HG03432 (cell line): Measurements from ENCODE around the gene TMEM175.

ENCODE experiments used
- ATAC-seq: cut with Tn5 transposase; IDR thresholded peaks from one replicate; pipeline ENCODE4 v1.9.1; 2021; ENCODE audit warnings: mild to moderate bottlenecking, moderate library complexity; ENCODE audit not compliant: unreplicated experiment

The TMEM175 gene

DNA sequence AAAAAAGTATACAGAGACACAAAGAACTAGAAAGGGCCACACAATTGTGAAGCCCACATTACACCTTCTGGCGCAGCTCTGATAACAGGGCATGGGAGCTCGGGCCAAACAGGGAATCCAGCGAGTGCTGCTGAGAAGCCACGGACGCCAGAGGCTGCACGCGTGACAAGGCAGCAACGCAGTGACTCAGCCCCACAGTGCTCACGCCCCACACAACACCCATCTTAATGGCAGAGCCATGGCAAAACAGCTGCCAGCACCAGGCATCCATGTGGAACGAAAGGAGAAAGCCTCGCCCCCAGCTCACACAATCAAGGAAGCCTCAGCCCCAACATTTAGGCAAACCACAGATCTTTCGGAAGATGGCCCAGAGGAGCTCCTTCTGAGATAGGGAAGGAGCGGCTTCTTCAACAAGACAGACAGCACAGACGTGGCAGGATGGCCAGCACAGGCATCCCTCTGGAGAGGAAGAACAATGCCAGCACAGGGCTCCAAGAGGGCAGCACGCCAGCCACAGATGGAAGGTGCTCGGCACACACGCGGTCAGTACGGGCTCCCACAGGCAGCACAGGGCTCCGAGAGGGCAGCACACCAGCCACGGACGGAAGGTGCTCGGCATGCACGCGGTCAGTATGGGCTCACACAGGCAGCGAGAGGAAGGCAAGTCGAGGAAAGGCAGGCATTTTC, 33.2 kb upstream of the TMEM175 start:
- ATAC-seq = no peak

DNA sequence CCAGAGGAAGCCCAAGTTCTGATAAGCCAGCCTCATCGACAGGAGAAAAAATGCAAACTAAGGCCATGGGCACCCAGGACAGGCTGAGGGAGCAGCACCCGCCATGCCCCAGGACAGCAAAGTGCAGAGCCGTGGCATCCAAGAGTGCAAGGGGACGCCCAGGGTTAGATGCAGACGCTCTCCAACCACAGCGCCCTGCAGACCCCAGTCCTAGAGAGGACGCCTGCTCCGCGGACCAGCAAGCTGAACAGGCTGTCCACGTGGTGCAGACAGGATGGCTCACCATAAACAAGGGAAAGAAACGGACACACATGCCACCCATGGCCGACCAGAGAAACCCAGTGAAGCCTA, 32.7 kb upstream of the TMEM175 start:
- ATAC-seq = no peak

DNA sequence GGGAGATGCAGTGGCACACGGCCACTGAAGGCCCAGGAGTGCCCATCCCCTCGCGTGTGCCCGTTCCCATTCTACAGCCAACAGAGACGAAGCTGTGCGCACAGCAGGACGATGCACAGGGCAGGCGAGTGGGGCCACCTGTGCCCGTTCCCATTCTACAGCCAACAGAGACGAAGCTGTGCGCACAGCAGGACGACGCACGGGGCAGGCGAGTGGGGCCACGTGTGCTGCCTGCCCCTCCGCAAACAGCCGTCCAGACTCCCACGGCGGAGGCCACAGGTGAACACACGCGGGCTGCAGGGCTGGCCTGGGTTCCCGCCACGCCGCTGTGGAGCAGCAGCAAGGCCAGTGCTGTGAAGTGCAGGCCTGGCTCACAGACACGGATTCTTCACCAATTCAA, 32.2 kb upstream of the TMEM175 start:
- ATAC-seq = no peak

DNA sequence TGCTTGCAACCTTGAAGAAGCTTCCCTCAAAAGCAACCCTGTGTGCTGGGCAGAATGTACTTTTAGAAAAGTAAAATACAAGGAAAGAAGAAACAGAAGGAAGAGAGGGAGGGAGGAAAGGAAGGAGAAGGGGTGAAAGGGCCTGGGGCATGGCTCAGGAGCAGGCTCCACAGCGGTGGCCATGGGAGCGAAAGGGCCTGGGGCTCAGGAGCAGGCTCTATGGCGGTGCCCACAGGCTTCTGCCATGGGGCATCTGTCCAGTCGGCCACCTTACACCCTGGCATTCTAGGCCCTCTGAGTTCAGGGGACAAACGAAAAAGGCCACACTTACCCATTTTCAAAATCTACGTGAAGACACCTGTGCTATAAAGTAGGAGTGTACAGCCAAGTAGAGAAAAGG, 31.5 kb upstream of the TMEM175 start:
- ATAC-seq = no peak

GRCh38 chr4:901192-901910, 30.9 kb upstream of the TMEM175 start:
- no peak for ATAC-seq

DNA sequence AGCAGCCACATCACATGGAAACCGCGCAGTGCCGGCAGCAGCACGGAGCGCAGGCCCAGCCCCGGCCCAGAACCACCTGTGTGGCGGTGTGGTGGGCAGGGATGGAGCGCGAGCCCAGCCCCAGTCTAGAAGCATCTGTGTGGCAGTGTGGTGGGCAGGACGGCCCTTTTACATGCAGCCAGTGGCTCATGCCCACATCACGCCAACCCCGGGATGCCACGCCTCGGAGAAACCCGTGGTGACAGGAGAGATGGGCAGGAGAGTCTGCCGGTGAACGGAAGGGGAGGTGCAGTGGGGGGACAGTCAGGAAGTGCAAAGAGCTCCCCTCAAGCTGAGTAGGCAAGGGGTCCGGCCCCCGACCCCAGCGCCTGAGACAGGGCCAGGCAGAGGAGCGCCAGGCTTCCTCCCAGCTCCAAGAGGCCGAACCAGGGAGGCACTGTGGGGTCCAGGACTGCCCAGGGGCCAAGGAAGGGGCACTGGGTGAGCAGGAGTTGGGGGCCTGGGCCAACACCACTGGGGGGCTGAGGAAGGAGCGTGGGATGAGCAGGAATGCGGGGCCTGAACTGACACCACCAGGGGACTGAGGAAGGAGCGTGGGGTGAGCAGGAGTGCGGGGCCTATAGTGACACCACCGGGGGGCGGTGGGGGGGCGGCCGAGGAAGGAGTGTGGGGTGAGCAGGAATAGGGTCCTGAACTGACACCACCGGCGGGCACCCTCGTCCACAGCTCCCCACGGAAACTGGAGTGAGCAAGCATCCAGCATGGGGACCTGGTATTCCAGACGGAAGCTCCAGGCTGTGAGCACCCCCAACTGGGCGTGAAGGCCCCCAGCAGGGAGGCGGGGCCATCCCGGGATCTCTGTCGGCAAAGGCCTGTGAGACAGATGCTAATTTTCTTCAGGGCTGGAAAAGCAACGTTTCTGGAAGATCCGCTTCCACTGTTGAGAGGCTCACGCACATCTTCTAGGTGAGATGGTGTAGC, 28.9 kb upstream of the TMEM175 start:
- no peak for ATAC-seq

DNA sequence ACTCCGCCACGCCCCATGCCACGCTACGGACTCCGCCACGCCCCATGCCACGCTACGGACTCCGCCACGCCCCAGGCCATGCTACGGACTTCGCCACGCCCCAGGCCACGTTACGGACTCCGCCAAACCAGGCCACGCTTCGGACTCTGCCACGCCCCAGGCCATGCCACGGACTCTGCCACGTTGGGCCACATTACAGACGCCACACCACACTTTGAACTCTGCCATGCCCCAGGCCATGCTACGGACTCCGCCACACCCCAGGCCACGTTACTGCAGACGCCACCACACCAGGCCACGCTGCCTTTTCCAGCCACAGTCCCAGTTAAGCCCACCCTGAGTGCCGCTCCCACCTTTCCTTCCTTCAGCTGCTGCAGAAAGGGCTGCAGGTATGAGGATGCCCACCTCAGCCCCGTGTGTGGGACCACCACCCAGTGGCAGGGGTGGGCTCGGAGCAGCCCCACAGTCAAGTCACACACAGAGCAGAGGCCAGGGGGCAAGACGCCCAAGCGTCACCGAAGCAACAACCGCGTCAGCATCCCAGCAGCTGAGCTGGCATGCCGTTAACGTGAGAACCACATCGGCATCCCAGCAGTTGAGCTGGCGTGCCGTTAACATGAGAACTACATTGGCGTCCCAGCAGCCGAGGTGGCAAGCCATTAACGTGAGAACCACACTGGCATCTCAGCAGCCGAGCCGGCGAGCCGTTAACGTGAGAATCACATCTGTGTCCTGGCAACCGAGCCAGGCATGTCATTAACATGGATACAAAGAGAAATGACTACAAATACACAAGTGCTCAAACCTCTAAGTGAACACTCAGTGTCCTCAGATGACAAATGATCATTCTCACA, 26.5 kb upstream of the TMEM175 start:
- no peak for ATAC-seq

- no peak for ATAC-seq
These were observed 25.7 kb upstream of the TMEM175 start for GRCh38 chr4:906339-907102.

- no peak for ATAC-seq
These were observed 25.2 kb upstream of the TMEM175 start for GRCh38 chr4:907103-907400.

DNA sequence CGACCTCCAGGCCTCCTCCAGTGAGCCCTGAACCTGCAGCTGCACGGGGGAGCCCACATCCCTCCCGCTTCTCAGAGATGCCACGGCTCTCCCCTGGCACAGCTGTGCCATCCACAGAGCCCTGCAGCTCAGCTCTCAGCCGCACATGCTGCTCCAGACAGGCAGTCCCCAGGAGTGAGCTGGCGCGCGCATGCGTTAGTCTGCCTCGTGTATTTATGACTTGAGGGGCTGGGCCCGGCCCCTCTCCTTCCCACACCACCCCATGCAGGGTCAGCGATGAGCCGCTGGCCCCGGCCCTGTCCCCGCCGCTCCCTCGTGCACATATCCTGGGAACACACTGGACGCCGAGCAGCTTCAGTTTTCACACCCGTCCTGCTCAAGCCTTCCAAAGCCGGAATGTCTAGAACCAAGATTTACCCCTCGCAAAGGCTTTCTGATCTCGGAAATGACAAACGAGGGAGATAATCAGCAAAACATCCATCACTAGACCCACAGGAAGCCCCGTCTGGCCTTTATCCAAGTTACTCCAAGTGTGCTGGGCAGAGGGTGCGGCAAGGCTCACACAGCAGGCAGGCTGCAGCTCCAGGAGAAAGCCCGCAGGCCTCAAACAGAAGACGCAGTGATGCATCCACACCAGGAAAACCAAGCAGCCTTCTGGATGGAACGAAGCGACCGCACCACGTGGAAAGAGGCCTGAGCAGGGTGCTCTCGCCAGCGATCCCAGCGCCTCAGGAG, 24.4 kb upstream of the TMEM175 start:
- ATAC-seq = no peak

DNA sequence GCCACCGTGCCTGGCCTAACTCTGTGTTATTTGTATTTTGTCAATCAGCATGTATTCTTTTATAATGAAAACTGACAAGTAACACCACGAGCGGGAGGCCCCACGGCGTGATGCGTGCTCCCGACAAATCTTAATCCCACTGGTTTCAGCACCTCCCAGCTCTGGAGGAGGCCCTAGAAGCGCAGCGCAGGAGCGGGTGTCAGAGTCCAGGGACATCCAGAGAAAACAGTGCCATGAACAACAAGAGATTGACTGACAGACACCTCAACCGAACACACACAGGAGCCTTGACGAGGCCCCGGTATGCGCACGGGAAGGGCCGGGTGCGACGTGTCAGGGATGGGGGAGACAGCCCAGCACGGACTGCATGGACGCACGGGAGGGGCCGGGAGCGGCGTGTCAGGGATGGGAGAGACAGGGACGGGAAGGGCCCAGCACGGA, 23.1 kb upstream of the TMEM175 start:
- no peak for ATAC-seq

DNA sequence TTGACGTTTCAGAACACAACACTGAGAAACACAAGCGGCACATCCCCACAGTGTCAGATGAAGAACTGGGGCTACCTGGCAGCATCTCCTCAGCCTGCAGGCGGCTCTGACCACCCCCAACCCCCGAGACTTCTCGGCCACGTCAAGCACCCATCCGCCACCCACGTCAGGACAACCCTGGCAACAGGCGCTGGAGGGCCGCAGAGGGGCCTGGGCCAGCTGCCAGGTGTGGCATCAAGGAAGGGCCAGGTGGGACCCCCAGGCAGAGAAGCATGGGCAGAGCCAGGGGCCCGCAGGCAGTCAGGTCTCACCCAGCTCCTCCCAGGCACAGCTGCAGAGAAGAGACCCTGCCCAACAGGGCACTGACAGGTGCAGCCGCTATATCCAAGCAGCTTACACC, 22.4 kb upstream of the TMEM175 start:
- no peak for ATAC-seq

GRCh38 chr4:910366-911091, 21.7 kb upstream of the TMEM175 start:
- ATAC-seq = no peak

DNA sequence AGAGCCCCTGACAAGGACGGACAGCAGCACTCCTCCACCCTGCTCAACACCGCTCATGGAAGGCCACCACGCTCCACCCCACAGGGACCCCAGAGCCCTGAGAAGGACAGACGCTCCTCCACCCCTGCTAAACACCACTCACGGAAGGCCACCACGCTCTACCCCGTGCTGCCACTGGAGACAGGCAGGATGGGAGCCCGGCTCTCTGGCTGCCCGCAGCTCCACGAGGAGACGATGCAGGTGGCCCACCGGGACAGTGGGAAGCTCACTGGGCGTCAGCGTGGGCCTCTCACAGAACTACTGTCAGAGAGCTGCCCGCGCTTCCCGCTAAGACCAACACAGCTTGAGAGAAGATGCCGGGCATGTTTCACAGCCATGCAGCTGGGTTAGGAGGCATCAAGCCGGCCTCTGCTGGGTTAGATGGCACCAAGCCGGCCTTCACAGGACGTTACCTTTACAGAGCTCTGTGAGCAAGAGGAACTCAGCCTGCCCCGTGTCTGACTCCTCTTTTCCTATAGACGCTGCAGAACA, 21.0 kb upstream of the TMEM175 start:
- no peak for ATAC-seq

GRCh38 chr4:911871-912490, 20.3 kb upstream of the TMEM175 start:
- no peak for ATAC-seq

- ATAC-seq = no peak
These were observed 19.5 kb upstream of the TMEM175 start for GRCh38 chr4:912548-913279.

DNA sequence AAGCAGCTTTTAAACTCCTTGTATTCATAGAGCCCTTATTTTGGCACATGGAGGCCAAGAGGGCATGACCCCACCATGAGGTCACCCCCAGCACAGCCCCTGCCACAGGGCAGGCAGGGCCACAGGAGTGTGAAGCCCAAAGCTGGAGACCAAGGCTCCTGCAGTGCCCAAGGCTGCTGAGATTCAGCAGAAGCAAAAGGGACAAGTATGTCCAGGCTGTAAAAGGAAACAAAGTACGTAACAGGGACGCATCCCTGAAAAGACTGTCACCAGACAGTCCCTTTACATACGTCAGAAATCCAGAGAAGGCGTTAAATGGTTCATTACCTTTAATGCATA, 19.0 kb upstream of the TMEM175 start:
- ATAC-seq = no peak

GRCh38 chr4:914531-914930, 17.7 kb upstream of the TMEM175 start:
- no peak for ATAC-seq
